NOMO-1 (cell line): Measurements from ENCODE around the gene HSPA9.

Source experiments
- DNase-seq, 2 experiments: peaks; one replicate each; lab custom pipeline; 2025; ENCODE audit not compliant: unreplicated experiment in 2 of 2; lab: John Stamatoyannopoulos, UW

The HSPA9 gene

GRCh38 chr5:138596105-138596881 is 21.1 kb upstream of the HSPA9 start:
- no peak for DNase-seq

GRCh38 chr5:138595180-138595795 is 20.1 kb upstream of the HSPA9 start:
- DNase-seq = no peak

GRCh38 chr5:138594305-138595058 is 19.3 kb upstream of the HSPA9 start:
- DNase-seq = no peak

- no peak for DNase-seq
Measured at GRCh38 chr5:138588013-138588788, 13.0 kb upstream of the HSPA9 start.

GRCh38 chr5:138585157-138585556 is 10.0 kb upstream of the HSPA9 start:
- DNase-seq = no peak

- DNase-seq = no peak
Measured at GRCh38 chr5:138583984-138584637, 8.9 kb upstream of the HSPA9 start.

- DNase-seq = no peak
Measured at GRCh38 chr5:138582959-138583358, 7.8 kb upstream of the HSPA9 start.

- DNase-seq = no peak
Measured at GRCh38 chr5:138580777-138581176, 5.6 kb upstream of the HSPA9 start.

GRCh38 chr5:138580001-138580400 is 4.8 kb upstream of the HSPA9 start:
- DNase-seq = no peak

- DNase-seq = no peak
Measured at GRCh38 chr5:138579517-138579863, 4.3 kb upstream of the HSPA9 start.

- DNase-seq = no peak
Measured at GRCh38 chr5:138577452-138577851, 2.3 kb upstream of the HSPA9 start.

- peak; percentile 51 to 64 for DNase-seq
Measured at GRCh38 chr5:138574744-138575193, 432 bp downstream of the HSPA9 start.

GRCh38 chr5:138573949-138574670 is 1.1 kb downstream of the HSPA9 start:
- DNase-seq = peak in 1 of 2 experiments; percentile 27

- no peak for DNase-seq
Measured at GRCh38 chr5:138573223-138573622, 2.0 kb downstream of the HSPA9 start.

GRCh38 chr5:138570871-138571270 is 4.3 kb downstream of the HSPA9 start:
- DNase-seq = no peak

GRCh38 chr5:138569782-138570181 is 5.4 kb downstream of the HSPA9 start:
- no peak for DNase-seq

- DNase-seq = peak in 1 of 2 experiments; percentile 4
Measured at GRCh38 chr5:138568061-138568824, 7.0 kb downstream of the HSPA9 start.

GRCh38 chr5:138566792-138567191 is 8.4 kb downstream of the HSPA9 start:
- no peak for DNase-seq
